ENCODE data around the gene OR4D10.
"Not testable (repeated sequence)": the region's sequence is repeated elsewhere in the genome, so short reads cannot be mapped to it uniquely, and the experiment has no call there.

Gene OR4D10

GRCh38 chr11:59473015-59473414 lies at the start of gene OR4D10:
OR4D10 (plus strand) TSS chr11:59473315; CDS start chr11:59477430, 4,115 bp downstream.
- no peak for DNase-seq

GRCh38 chr11:59423835-59424234 lies 49.3 kb upstream of the OR4D10 start:
- DNase-seq: no peak

- DNase-seq: no peak
Measured at GRCh38 chr11:59425131-59425530, 48.0 kb upstream of the OR4D10 start.

- DNase-seq: peak; percentile 3
Measured at GRCh38 chr11:59426361-59427067, 46.6 kb upstream of the OR4D10 start, which contains the start of gene OR5A2. OR5A2 (minus strand) TSS chr11:59426413; CDS start chr11:59422953, 3,460 bp downstream.

- DNase-seq: no peak
Measured at GRCh38 chr11:59427068-59427382, 46.1 kb upstream of the OR4D10 start.

- peak; percentile 42 for DNase-seq
Measured at GRCh38 chr11:59429924-59430516, 43.1 kb upstream of the OR4D10 start.

- DNase-seq: no peak
Measured at GRCh38 chr11:59436169-59436568, 36.9 kb upstream of the OR4D10 start, which contains the start of gene OR5A1. OR5A1 (plus strand) TSS chr11:59436469; CDS start chr11:59443169, 6,700 bp downstream.

GRCh38 chr11:59437770-59438169 lies 35.3 kb upstream of the OR4D10 start:
- DNase-seq: no peak

- DNase-seq: not testable (repeated sequence)
Measured at GRCh38 chr11:59445624-59446023, 27.5 kb upstream of the OR4D10 start.

- no peak for DNase-seq
Measured at GRCh38 chr11:59448484-59448883, 24.6 kb upstream of the OR4D10 start.

- no peak for DNase-seq
Measured at GRCh38 chr11:59456661-59457060, 16.5 kb upstream of the OR4D10 start, which contains the start of gene OR4D6. OR4D6 (plus strand) TSS chr11:59456961; CDS start chr11:59456961, 0 bp downstream.

GRCh38 chr11:59459916-59460315 lies 13.2 kb upstream of the OR4D10 start:
- DNase-seq: no peak

- no peak for DNase-seq
Measured at GRCh38 chr11:59463190-59463641, 9.9 kb upstream of the OR4D10 start.

- no peak for DNase-seq
Measured at GRCh38 chr11:59475176-59475575, 2.1 kb downstream of the OR4D10 start.

GRCh38 chr11:59479906-59480305 lies 6.8 kb downstream of the OR4D10 start:
- DNase-seq: no peak

GRCh38 chr11:59480359-59480758 lies 7.2 kb downstream of the OR4D10 start:
- no peak for DNase-seq

- no peak for DNase-seq
Measured at GRCh38 chr11:59501931-59502330, 28.8 kb downstream of the OR4D10 start.

- DNase-seq: no peak
Measured at GRCh38 chr11:59503276-59503675, 30.2 kb downstream of the OR4D10 start, which contains the start of gene OR4D11. OR4D11 (plus strand) TSS chr11:59503576; CDS start chr11:59503576, 0 bp downstream.

- no peak for DNase-seq
Measured at GRCh38 chr11:59510941-59511589, 38.0 kb downstream of the OR4D10 start, which contains the start of gene OR4D9. OR4D9 (plus strand) TSS chr11:59511539; CDS start chr11:59514913, 3,374 bp downstream.

GRCh38 chr11:59511675-59512074 lies 38.6 kb downstream of the OR4D10 start:
- DNase-seq: no peak

GRCh38 chr11:59520139-59520538 lies 47.0 kb downstream of the OR4D10 start:
- DNase-seq: not testable (repeated sequence)

- no peak for DNase-seq
Measured at GRCh38 chr11:59520741-59521140, 47.6 kb downstream of the OR4D10 start.

- DNase-seq: no peak
Measured at GRCh38 chr11:59523541-59523940, 50.4 kb downstream of the OR4D10 start.

GRCh38 chr11:59528711-59529110 lies 55.6 kb downstream of the OR4D10 start:
- no peak for DNase-seq
